Caki2 (cell line): ENCODE results near the gene XPR1. TPM values are rescaled to one million over a fixed set of nuclear protein-coding genes. Genes with fewer than 3 reads are reported as not detected.
"Not testable (repeated sequence)": the region's sequence is repeated elsewhere in the genome, so short reads cannot be mapped to it uniquely, and the experiment has no call there.

Experiments used
- DNase-seq: peaks from one replicate; pipeline ENCODE4 v3.0.0-alpha.2; 2015; ENCODE audit warnings: low read depth
- in situ Hi-C: cut with HindIII; loops from 2 replicates; pipeline ENCODE4 v1.10.0; 2016; ENCODE audit warnings: low sequenced_read_pairs, low pct_unique_long_range_greater_than_20kb, mixed read lengths
- total RNA-seq: library from RNA; depleted of rRNA; stranded (reverse); fragments of >200 nt; shearing (Covaris generic); gene quantifications from 2 replicates; pipeline ENCODE4 v1.2.3, GENCODE V29; 2014; ENCODE audit warnings: low replicate concordance

The XPR1 gene
- total RNA-seq, 1 experiment from 2014 or later, result 14.1 TPM

- DNase-seq, result no peak
- in situ Hi-C loops, result no loop called here
These were observed 210.2 kb downstream of the XPR1 start for GRCh38 chr1:180842052-180842451.

GRCh38 chr1:180842491-180843275 is 210.9 kb downstream of the XPR1 start:
- in situ Hi-C loops, result no loop called here
- DNase-seq, result no peak

- DNase-seq, result no peak
- in situ Hi-C loops, result no loop called here
These were observed 213.5 kb downstream of the XPR1 start for GRCh38 chr1:180845352-180845751.

GRCh38 chr1:180848191-180848590 is 216.4 kb downstream of the XPR1 start:
- in situ Hi-C loops, result no loop called here

GRCh38 chr1:180849031-180849775 is 217.4 kb downstream of the XPR1 start:
- in situ Hi-C loops, result no loop called here

More at GRCh38 chr1:180848191-180848590, 216.4 kb downstream of the XPR1 start:
- no peak for DNase-seq

GRCh38 chr1:180851995-180852887 is 220.4 kb downstream of the XPR1 start:
- in situ Hi-C loops, result loop anchor here (25.0 kb wide), 1 partner anchor 340 kb away; the partner anchor contains the start of gene ACBD6
- no peak for DNase-seq

More at GRCh38 chr1:180849031-180849775, 217.4 kb downstream of the XPR1 start:
- DNase-seq, result no peak

- no peak for DNase-seq
- in situ Hi-C loops, result loop anchor here (25.0 kb wide), 1 partner anchor 342 kb away; the partner anchor contains the start of gene ACBD6
These were observed 222.2 kb downstream of the XPR1 start for GRCh38 chr1:180854001-180854400.

GRCh38 chr1:180854456-180854855 is 222.6 kb downstream of the XPR1 start:
- in situ Hi-C loops, result loop anchor here (25.0 kb wide), 1 partner anchor 342 kb away; the partner anchor contains the start of gene ACBD6
- no peak for DNase-seq

- DNase-seq, result not testable (repeated sequence)
- in situ Hi-C loops, result loop anchor here (25.0 kb wide), 1 partner anchor 346 kb away; the partner anchor contains the start of gene ACBD6
These were observed 226.3 kb downstream of the XPR1 start for GRCh38 chr1:180857947-180858725.

GRCh38 chr1:180859306-180859705 is 227.5 kb downstream of the XPR1 start:
- no peak for DNase-seq
- in situ Hi-C loops, result loop anchor here (25.0 kb wide), 1 partner anchor 347 kb away; the partner anchor contains the start of gene ACBD6

- in situ Hi-C loops, result loop anchor here (25.0 kb wide), 1 partner anchor 348 kb away; the partner anchor contains the start of gene ACBD6
- no peak for DNase-seq
These were observed 228.7 kb downstream of the XPR1 start for GRCh38 chr1:180860535-180860934.

- DNase-seq, result no peak
- in situ Hi-C loops, result loop anchor here (25.0 kb wide), 1 partner anchor 350 kb away; the partner anchor contains the start of gene ACBD6
These were observed 230.5 kb downstream of the XPR1 start for GRCh38 chr1:180862305-180862704.

GRCh38 chr1:180863158-180863775 is 231.4 kb downstream of the XPR1 start:
- DNase-seq, result peak; percentile 46
- in situ Hi-C loops, result loop anchor here (25.0 kb wide), 1 partner anchor 351 kb away; the partner anchor contains the start of gene ACBD6

GRCh38 chr1:180881806-180882509 is 250.1 kb downstream of the XPR1 start:
- in situ Hi-C loops, result no loop called here
- peak; percentile 67 for DNase-seq

- in situ Hi-C loops, result no loop called here
These were observed 252.9 kb downstream of the XPR1 start for GRCh38 chr1:180884588-180885300.

GRCh38 chr1:180886338-180886737 is 254.5 kb downstream of the XPR1 start:
- in situ Hi-C loops, result no loop called here
- DNase-seq, result no peak

More at GRCh38 chr1:180884588-180885300, 252.9 kb downstream of the XPR1 start:
- no peak for DNase-seq
